Measurements from ENCODE around the gene HOXD12.

DNA sequence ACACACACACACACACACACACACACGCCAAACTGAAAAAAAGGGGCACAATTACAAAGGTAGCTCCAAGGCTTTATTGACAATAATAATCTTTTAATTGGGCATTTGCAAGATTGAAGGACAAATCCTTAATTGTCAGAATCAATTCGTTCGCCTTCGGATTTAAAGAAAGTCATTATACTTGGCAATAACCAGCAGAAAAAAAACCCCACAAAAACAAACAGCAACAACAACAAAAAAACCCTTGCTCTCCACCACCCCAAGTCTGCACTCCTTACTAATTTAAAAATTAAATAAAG, 28.1 kb downstream of the HOXD12 start:
- TF ChIP-seq ZNF274 (IDR thresholded peaks at IDR 0.05; ENCODE audit: low read depth, low read length) (no peak), YY1 (IDR thresholded peaks at IDR 0.05; ENCODE audit: insufficient read depth, insufficient read length) (no peak)

Measured in NT2/D1 (cell line).